HG03097 (cell line): ENCODE results near the gene DAB1.

Experiments
- ATAC-seq: cut with Tn5 transposase; IDR thresholded peaks from one replicate; pipeline ENCODE4 v1.9.1; 2021; ENCODE audit not compliant: unreplicated experiment, low FRiP score

DAB1 gene

GRCh38 chr1:57420981-57421785 lies 2.7 kb downstream of the DAB1 start:
- ATAC-seq = no peak

GRCh38 chr1:57418971-57419370 lies 4.9 kb downstream of the DAB1 start:
- no peak for ATAC-seq

- no peak for ATAC-seq
Observed at GRCh38 chr1:57411262-57411661, 12.6 kb downstream of the DAB1 start.

GRCh38 chr1:57410508-57410907 lies 13.4 kb downstream of the DAB1 start:
- no peak for ATAC-seq

GRCh38 chr1:57407928-57408327 lies 15.9 kb downstream of the DAB1 start:
- no peak for ATAC-seq

- no peak for ATAC-seq
Observed at GRCh38 chr1:57406428-57406970, 17.4 kb downstream of the DAB1 start.

GRCh38 chr1:57404884-57405283 lies 19.0 kb downstream of the DAB1 start:
- no peak for ATAC-seq

GRCh38 chr1:57403201-57403600 lies 20.7 kb downstream of the DAB1 start:
- no peak for ATAC-seq

- ATAC-seq = no peak
Observed at GRCh38 chr1:57401671-57402070, 22.2 kb downstream of the DAB1 start.

GRCh38 chr1:57400048-57400447 lies 23.8 kb downstream of the DAB1 start:
- ATAC-seq = no peak

GRCh38 chr1:57393058-57393584 lies 30.7 kb downstream of the DAB1 start:
- ATAC-seq = no peak

- no peak for ATAC-seq
Observed at GRCh38 chr1:57385336-57385735, 38.5 kb downstream of the DAB1 start.

GRCh38 chr1:57384901-57385300 lies 39.0 kb downstream of the DAB1 start:
- ATAC-seq = no peak

GRCh38 chr1:57384284-57384683 lies 39.6 kb downstream of the DAB1 start:
- no peak for ATAC-seq

- no peak for ATAC-seq
Observed at GRCh38 chr1:57381871-57382270, 42.0 kb downstream of the DAB1 start.

- no peak for ATAC-seq
Observed at GRCh38 chr1:57381426-57381825, 42.4 kb downstream of the DAB1 start.

- no peak for ATAC-seq
Observed at GRCh38 chr1:57380923-57381322, 42.9 kb downstream of the DAB1 start.

- no peak for ATAC-seq
Observed at GRCh38 chr1:57378534-57378933, 45.3 kb downstream of the DAB1 start.

- no peak for ATAC-seq
Observed at GRCh38 chr1:57377339-57378139, 46.3 kb downstream of the DAB1 start.

- ATAC-seq = no peak
Observed at GRCh38 chr1:57376041-57376440, 47.8 kb downstream of the DAB1 start.

- ATAC-seq = no peak
Observed at GRCh38 chr1:57369889-57370288, 54.0 kb downstream of the DAB1 start.
